ENCODE data around the gene MACROD2. TPM values are rescaled to one million over a fixed set of nuclear protein-coding genes. Genes with fewer than 3 reads are reported as not detected.

The MACROD2 gene
- total RNA-seq, 4 donors from 2014 or later: 4.0 to 14.1 (median 10.4) TPM

DNA sequence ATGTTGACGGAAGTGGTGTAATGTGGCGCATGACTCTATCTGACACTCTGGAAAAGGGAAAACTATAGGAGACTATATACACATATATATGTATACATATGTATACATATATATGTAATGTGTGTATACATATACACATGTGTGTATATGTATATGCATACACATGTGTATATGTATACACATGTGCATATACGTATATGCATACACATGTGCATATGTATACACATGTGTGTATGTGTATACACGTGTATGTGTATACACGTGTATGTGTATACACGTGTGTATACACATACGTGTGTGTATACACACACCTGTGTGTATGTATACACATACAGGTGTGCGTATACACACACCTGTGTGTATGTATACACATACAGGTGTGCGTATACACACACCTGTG, 1025.5 kb downstream of the MACROD2 start:
- Histone ChIP-seq H3K27me3 (no peaks in the 10 kb centered on the region), H3K4me1 (no peaks in the 10 kb centered on the region), H3K9me3 (peaks cover 0 to 7% (median 0%) of the 10 kb centered on the region in 4 donors), H3K36me3 (no peaks in the 10 kb centered on the region), H3K4me3 (no peak overlapping the region), H3K27ac (no peak overlapping the region)
- WGBS, 2 donors: 78 to 90% methylated on average over 9 of the region's 9 CpGs
- no peak for TF ChIP-seq POLR2A (IDR thresholded peaks at IDR 0.05)
- TF ChIP-seq EP300 (IDR thresholded peaks at IDR 0.05): no peak
- no peak for TF ChIP-seq CTCF (IDR thresholded peaks at IDR 0.05)
- no peak for DNase-seq (ENCODE audit: low spot score in 2 of 2)

DNA sequence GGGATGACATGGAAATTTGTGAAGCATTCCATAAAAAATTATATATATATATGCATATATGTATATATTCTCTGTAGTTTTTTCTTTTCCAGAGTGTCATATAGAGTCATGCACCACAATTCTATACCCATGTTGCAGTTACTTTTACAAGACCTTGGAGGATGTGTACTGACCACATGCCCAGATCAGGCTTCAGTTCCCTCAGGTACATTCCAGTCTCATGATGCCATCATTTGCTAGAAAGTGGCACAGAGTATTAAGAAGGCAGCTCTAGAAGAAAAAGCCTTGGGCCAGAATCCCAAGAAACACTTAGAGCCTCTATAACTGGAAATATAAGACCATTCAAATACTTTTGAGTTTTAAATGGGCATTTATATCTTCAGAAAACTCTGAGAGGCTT, 1027.6 kb downstream of the MACROD2 start:
- TF ChIP-seq POLR2A (IDR thresholded peaks at IDR 0.05): no peak
- TF ChIP-seq EP300 (IDR thresholded peaks at IDR 0.05): no peak
- no peak for TF ChIP-seq CTCF (IDR thresholded peaks at IDR 0.05)
- H3K27ac ChIP-seq: no peak overlapping the region
- no peaks in the 10 kb centered on the region for H3K36me3 ChIP-seq
- DNase-seq (ENCODE audit: low spot score in 2 of 2): no peak
- no peak overlapping the region for H3K4me3 ChIP-seq
- no peaks in the 10 kb centered on the region for H3K27me3 ChIP-seq
- no peaks in the 10 kb centered on the region for H3K4me1 ChIP-seq
- no peaks in the 10 kb centered on the region for H3K9me3 ChIP-seq

- DNase-seq (ENCODE audit: low spot score in 2 of 2): no peak
- Histone ChIP-seq H3K36me3 (no peaks in the 10 kb centered on the region), H3K27me3 (no peaks in the 10 kb centered on the region), H3K27ac (no peak overlapping the region), H3K9me3 (no peaks in the 10 kb centered on the region), H3K4me3 (no peak overlapping the region), H3K4me1 (no peaks in the 10 kb centered on the region)
- WGBS, 2 donors: 87 to 96% methylated on average over 1 of the region's 1 CpG
- TF ChIP-seq CTCF (IDR thresholded peaks at IDR 0.05) (no peak), EP300 (IDR thresholded peaks at IDR 0.05) (no peak), POLR2A (IDR thresholded peaks at IDR 0.05) (no peak)
Measured at GRCh38 chr20:15026759-15027158, 1031.4 kb downstream of the MACROD2 start.

GRCh38 chr20:15030826-15031225, 1035.5 kb downstream of the MACROD2 start:
- WGBS, 2 donors: 92 to 97% methylated on average over 14 of the region's 14 CpGs
- Histone ChIP-seq H3K27me3 (no peaks in the 10 kb centered on the region), H3K27ac (no peak overlapping the region), H3K4me3 (no peak overlapping the region), H3K9me3 (no peaks in the 10 kb centered on the region), H3K36me3 (no peaks in the 10 kb centered on the region), H3K4me1 (no peaks in the 10 kb centered on the region)
- no peak for TF ChIP-seq CTCF (IDR thresholded peaks at IDR 0.05)
- no peak for TF ChIP-seq POLR2A (IDR thresholded peaks at IDR 0.05)
- TF ChIP-seq EP300 (IDR thresholded peaks at IDR 0.05): no peak
- DNase-seq (ENCODE audit: low spot score in 2 of 2): no peak

DNA sequence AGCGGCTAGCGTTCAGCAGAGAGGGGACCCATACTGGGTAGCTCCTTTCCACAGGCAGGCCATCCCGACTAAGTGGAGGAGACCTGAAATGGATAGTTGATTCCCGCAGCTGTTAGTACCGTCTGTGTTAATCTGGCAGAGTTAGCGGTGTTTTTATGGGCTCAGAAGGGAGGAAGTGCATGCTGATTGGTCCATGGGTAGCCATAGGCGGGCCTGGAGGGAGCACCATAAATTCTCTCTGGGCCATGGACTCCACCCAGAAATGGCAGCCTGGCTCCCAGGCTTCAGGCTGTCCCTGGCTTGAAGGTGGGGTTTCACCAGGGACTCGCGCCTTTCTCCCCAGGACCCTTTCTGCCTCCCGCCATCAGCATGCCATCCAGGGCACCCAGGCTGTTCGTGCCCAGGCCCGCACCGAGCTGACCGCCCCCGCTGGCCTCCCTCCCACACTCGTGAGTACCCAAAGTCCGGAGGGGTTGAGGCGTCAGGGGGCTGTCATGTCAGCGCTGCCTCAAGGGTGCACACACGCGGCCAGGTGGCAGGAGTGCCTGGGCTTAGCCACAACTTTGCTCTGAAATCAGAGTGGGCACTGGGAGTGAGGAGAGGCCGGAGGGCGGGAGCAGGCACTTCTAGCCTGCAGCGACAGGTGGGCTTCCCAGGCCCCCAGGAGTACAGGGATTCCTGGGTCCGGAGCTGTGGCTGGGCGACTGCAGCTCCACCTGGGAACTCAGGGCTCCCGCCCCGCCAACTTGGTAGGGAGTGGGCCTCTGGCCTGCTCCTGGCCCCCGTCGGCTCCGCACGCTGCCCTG, 1036.4 kb downstream of the MACROD2 start:
- TF ChIP-seq CTCF (IDR thresholded peaks at IDR 0.05) (no peak), EP300 (IDR thresholded peaks at IDR 0.05) (no peak), POLR2A (IDR thresholded peaks at IDR 0.05) (no peak)
- WGBS, 2 donors: 93 to 96% methylated on average over 23 to 24 of the region's 32 CpGs
- DNase-seq (ENCODE audit: low spot score in 2 of 2): no peak
- Histone ChIP-seq H3K4me3 (no peak overlapping the region), H3K27me3 (no peaks in the 10 kb centered on the region), H3K9me3 (no peaks in the 10 kb centered on the region), H3K4me1 (no peaks in the 10 kb centered on the region), H3K36me3 (no peaks in the 10 kb centered on the region), H3K27ac (no peak overlapping the region)

Measured in tibial nerve (tissue), 4 donors.